Stimulated activated CD8-positive, alpha-beta memory T cell treated with anti-CD3 and anti-CD28 coated beads, Interleukin-12 subunit alpha, Interleukin-12 subunit beta, amount 100 ng/mL, for 24 hours (primary cell): ENCODE results near the gene SLC39A1.
A peak's percentile ranks its signal among the peaks of the same experiment; 100 is the strongest.
"Not testable (repeated sequence)": the region's sequence is repeated elsewhere in the genome, so short reads cannot be mapped to it uniquely, and the experiment has no call there.

Experiments
- DNase-seq: peaks from one replicate; pipeline ENCODE4 v3.0.0-alpha.2; 2020; ENCODE audit errors: extremely low read depth

The SLC39A1 gene

DNA sequence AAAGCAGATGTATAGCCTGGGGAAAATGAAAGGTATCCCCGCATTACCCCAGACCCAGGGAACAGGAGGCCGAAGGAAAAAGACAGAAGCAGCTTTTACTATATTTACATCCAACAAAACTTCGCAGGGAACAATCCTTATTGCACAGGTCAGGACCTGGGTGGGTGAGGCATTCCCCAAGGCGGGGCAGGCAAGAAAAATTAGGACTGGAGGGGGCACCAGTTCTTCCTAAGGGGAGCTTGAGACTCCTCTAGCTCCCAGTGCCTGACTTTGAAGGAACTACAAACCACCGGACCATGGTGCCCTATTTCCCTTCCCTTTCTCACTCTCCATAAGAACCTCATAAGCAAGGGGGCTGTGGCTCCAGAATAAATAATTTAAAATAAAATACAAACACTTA is 33.9 kb downstream of the SLC39A1 start:
- no peak for DNase-seq

DNA sequence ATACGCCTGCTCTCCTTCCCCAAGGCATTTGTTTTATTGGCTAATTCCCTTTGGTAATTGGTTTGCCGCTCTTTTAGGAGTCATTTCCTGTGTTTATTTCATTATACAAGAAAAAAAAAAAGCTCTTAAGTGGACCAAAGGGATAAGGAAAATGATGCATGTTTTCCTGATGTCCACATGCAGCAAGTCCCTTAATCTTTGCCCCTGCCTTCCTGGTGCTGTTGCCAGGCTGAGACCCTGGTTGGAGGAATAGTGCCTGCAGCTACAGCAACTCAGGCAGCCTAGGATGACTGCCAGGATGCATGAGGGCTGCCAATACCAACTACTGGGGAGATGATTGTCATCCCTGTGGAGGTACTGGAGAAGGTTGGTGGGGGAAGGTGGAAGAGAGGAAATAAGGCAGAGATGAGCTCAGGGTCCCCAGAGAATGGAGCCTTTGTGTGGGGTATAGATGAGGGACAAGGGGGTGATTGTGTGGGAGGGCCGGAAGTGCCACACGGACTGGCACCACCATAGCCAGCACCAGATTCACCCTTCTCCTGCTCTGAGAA is 34.5 kb downstream of the SLC39A1 start:
- no peak for DNase-seq

DNA sequence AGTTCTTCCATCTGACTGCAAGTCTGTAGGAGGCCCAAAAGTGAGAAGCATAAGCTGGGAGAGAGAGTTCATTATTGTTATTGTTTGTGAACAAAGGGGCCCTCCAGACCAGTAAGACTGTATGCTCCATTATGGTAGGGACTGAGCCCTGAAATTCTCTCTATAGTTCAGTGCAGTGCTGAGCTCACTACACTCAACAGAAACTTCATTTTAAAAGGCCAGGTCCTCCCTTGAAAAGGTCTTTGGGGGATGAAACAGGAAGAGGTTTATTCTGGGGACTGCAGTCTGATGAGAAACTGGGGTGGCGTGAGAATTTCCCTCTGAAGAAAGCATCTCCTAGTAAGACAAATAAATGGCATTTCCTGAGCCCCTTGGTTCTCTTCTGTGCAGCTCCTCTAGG is 35.1 kb downstream of the SLC39A1 start:
- DNase-seq, result no peak

DNA sequence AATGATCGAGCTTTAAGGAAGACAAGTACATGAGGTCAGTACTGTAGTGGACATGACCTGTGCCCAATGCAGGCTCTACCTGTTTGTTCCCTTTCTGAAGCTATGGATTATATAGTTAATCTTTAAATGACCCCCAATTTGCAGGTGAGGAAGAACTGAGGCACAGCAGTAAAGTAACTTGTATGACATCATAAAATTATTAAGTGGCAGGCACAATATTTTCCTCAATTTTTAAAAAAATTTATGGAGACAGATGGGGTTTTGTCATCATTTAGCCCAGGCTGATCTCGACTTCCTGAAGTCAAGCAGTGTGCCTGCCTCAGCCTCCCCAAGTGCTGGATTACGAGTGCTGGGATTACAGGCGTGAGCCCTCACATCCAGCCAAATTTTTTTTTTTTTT is 36.9 kb downstream of the SLC39A1 start:
- DNase-seq, result no peak

DNA sequence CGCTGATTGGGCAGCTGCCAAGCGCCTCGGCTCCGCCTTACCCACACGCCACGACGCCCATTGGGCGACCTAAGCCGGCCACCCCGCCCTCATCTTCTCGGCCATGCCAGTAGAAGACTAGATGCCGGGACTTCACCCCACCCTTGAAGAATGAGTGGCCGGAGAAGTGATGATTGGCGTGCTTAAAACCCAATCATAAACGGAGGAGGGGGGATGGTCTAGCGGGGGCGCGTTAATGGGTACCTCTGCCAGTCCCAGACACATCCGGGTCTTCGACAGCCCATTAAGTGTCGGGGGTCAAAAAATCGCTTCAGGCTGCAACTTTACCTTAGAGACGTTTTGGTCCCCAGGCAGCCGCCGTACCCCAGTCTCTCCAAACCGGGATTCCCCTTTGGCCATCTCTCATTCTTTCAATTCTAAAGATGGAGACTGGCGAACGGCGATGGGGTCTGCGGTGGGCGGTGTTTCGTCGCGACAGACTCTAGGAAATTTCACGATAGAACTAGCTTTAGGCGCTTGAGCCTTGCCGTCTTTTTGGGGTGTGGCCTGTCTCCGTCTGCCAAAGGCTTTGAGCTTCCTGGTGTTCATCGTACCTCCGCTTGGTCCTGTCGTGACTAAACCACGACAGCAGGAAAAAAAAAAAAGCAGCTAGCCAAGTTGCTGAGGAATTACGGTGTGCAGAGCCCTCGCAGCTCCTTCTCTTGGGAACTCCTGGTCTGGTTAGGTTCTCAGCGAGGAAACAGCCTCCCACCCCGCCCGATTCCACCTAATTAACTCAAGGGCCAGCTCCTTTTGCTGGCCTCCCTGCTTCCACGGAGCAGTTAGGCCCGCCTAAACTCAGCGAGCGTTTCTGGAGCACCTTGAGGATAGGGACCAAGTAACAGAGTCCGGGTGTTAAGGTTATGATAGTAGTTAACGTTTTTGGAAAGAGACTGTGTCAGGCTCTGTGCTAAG is 40.1 kb downstream of the SLC39A1 start, which contains the start of gene GATAD2B:
Gene GATAD2B (minus strand): TSS at position 1 of the 954 bp plus-strand sequence. CDS start 94,625 bp downstream, outside the sequence.
- peak; percentile 97 for DNase-seq

DNA sequence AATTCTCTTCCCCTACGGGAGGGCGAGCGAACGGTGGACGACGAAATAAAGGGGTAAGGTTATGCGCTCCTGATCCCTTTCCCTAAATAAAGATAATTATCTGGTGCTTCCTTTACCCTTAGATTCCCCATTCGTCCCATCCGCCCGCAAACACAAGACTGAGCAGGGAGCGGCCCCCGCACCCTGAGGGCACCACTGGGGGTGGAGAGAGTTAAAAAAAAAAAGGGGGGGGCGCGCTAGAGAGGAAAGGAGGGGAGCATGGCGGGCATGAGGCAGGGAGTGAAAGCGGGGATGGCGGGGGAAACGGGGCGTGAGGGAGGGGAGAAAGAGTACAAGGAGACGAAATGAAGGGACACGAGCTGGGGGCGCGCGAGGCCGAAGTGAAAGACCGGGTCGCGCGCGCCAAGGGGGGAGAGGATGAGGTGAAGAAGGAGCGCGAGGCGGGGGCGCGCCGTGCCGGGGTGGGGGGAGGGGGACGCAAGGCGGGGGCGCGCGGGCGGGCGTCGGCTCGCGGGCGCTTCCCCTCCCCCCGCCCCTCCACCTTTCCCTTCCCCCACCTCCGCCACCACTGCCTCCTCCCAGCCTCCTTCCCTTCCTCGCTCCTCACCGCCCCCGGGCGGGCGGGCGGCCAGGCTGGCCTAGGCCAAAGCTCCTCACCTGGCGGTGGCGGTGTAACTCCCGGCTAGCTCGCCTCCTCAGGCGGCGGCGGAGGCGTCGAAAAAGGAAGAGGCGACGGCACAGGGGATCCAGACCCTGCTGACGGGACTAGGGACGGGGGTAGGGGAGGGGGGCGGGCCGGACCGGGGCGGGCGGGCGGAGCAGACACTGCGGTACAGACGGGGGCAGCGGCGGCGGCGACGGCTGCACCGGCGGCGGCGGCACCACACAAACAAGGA is 41.0 kb downstream of the SLC39A1 start:
- DNase-seq, result peak; percentile 37

DNA sequence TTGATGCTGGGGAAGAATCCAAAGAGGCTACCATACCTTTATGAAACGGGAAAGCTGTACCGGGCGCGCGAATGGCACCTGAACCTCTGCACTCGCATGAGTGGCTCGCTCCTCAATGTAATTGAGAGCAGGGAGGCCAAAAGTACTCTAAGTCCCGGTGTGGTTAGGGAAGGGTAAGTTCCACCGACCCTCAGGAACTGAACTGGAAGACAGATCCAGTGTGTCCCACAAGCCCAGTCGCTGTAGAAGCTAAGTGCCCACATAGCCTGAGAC is 41.6 kb downstream of the SLC39A1 start:
- DNase-seq, result no peak

DNA sequence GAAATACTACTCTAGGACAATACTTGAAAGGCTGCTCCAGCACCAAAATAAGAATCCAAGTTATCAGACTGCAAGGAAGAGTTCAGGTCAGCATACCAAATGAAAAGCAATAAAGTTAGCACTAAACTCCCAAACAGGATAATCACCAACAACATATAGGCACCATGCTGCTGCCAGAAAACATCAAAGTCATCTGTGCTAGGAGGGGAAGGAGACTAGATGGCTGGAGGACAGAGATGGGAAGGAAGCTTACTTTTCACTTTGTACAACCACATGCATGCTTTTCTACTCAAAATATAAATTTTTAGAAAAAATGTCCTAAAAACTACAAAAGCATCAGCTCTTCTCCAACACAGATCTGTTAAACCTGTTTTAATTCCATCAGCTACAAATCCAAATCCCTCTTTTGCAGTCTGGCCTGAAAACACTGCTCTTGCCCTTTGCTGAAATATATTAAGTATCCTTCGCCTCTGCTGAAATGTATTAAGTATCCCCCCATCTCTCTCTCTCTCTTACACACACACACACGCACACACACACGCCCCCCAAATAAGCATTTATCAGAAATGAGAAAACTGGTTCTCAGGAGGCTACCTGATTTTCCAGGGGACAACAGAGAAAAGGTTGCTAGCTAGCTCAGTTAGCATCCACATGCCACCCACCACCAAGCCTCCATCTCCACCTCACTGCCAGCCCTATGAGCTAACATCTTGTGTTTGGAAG is 42.1 kb downstream of the SLC39A1 start:
- no peak for DNase-seq

DNA sequence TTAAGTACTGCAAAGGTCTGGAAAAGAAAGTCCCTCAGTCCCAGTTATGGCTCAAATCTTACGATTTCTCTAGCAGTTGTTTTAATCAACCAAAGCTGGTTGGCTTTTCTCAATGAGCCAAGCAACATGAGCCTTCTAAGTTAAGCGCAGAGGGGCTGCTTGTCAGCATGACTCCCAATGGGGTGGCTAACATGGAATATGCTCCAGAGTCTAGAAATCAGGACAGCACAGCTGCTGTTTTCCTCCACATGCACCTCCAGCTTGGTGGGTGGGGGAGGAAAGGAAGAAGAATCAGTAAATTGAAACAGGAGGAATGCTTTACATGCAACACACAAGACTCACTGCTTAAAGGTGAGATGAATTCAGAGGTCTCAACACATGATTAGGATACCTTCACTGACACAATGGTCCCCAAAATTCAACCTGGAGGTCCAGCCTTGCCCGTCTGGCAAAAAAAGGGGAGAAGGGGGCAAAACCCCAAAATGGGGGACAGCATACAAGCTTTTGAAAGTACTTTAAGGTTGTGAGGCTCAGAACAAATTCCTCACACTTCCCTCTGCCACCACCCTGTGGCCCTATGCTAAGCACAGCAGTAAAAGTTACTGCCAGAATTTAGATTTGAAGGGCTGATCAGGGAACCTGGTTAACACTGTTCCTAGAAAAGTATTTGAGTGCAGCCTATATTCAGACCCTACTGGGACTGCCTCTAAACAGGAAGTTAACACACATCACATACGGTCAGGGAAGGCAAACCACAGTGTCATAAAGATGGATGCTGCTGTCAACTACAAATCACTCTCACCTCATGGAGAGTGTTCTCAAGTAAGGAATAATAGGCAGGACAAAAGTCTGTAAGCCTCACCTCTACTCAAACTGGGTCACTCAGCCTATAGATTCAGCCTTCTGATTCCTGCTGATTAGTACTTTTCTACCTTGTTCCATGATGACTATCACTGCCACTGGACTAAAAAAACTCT is 43.2 kb downstream of the SLC39A1 start:
- no peak for DNase-seq

DNA sequence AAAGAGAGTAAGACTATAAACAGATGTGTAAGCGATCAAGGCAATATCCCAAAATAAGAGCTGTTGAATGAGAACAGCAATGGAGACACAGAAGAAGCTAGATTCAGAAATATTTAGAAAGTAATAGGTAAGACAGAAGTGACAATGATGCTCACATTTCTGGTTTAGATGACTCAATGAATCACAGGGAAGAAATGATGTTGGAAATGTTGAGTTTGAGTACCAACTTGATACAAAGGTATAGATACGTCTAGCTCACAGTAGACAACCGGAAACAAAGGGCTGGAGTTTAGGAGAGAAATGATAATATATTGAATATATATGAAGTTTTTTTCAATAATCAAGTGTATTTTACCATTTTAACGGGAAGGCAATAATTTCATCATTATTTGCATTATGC is 47.0 kb downstream of the SLC39A1 start:
- DNase-seq, result no peak

DNA sequence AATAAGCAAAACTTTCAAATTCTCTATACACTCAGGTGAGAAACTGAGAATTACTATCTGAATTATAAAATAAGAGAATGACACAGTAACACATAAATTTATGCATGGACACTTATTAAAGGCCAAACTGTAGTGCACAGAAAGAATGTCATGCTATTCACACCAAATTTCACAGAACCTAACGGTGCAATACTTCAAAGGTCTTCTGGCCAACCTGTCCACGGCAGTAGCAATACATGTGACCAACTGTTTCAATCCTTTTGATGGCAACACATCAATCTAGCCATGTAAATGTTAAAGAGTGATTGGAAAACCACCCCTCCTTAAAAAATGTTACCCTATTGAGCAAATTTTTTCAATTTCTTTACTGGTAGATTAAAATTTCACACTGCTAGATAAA is 51.0 kb downstream of the SLC39A1 start:
- no peak for DNase-seq

DNA sequence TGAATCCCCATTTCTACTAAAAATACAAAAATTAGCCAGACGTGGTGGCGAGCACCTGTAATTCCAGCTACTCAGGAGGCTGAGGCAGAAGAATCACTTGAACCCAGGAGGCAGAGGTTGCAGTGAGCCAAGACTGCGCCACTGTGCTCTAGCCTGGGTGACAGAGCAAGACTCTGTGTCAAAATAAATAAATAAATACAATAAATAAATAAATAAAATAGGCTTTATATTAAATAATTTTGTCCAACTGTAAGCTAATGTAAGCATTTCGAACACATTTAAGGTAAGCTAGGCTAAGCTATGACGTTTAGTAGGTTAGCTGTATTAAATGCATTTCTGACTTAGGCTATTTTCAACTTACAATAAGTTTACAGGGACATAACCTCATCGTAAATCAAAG is 52.8 kb downstream of the SLC39A1 start:
- DNase-seq, result not testable (repeated sequence)
